ENCODE results near the gene ZFYVE27. TPM values are rescaled to one million over a fixed set of nuclear protein-coding genes. Genes with fewer than 3 reads are reported as not detected.
A peak's percentile ranks its signal among the peaks of the same experiment; 100 is the strongest.

The ZFYVE27 gene
- polyA plus RNA-seq, 3 donors: 6.2 to 31.1 (median 9.7) TPM

GRCh38 chr10:97718178-97718577 is 18.8 kb upstream of the ZFYVE27 start:
- TF ChIP-seq CTCF (IDR thresholded peaks at IDR 0.05): no peak
- Histone ChIP-seq H3K4me2 (replicated peaks; ENCODE audit: extremely low read depth, low read length, poor library complexity, severe bottlenecking) (peak overlapping the region; percentile 22), H2AFZ (ENCODE audit: insufficient read depth, low read depth, low read length, poor library complexity, severe bottlenecking) (no peak overlapping the region), H3K4me3 (replicated peaks in 1 of 3; ENCODE audit: low read depth in 2 of 3, low read length in 3 of 3) (no peak overlapping the region), H3K9me3 (replicated peaks in 1 of 2; ENCODE audit: control insufficient read depth in 1 of 2, insufficient read depth in 1 of 2, low read length in 2 of 2) (no peaks in the 10 kb centered on the region), H3K4me1 (ENCODE audit: control insufficient read depth in 1 of 2, insufficient read depth in 2 of 2, low read length in 2 of 2) (peaks cover 45 to 55% of the 10 kb centered on the region in 2 donors), H3K9ac (ENCODE audit: insufficient read depth, low read length, poor library complexity, severe bottlenecking) (no peak overlapping the region), H3K27me3 (ENCODE audit: control insufficient read depth in 2 of 2, insufficient read depth in 2 of 2, low read length in 2 of 2) (no peaks in the 10 kb centered on the region), H4K20me1 (ENCODE audit: insufficient read depth, low read length) (peaks cover 33% of the 10 kb centered on the region), H3K36me3 (replicated peaks in 1 of 2; ENCODE audit: control insufficient read depth in 1 of 2, insufficient read depth in 2 of 2, low read length in 2 of 2) (peaks cover 0 to 28% of the 10 kb centered on the region in 2 donors), H3K27ac (ENCODE audit: low read depth in 1 of 2, low read length in 2 of 2) (peak overlapping the region; percentile 51 to 68), H3K79me2 (ENCODE audit: insufficient read depth, low read length) (peaks cover 18% of the 10 kb centered on the region)
- intact Hi-C loops (cut with micrococcal nuclease): no loop called here
- Mint-ChIP-seq H3K4me3 (no peak overlapping the region), H3K4me1 (peaks cover 46% of the 10 kb centered on the region), H3K36me3 (peaks cover 29 to 32% of the 10 kb centered on the region in 2 donors), H3K27me3 (ENCODE audit: low read depth in 3 of 3) (peaks cover 0 to 1% (median 0%) of the 10 kb centered on the region in 3 donors), H3K9me3 (peaks cover 0 to 1% (median 0%) of the 10 kb centered on the region in 7 donors), H3K27ac (peak overlapping the region in 6 of 7 donors; percentile 15 to 87 (median 74))
- 29% methylated on average over 1 of the region's 6 CpGs for WGBS (ENCODE audit: insufficient coverage)
- DNase-seq: peak in 2 of 3 donors; percentile 33 to 41

GRCh38 chr10:97718659-97719142 is 18.2 kb upstream of the ZFYVE27 start:
- no peaks in the 10 kb centered on the region for H3K9me3 ChIP-seq (replicated peaks in 1 of 2; ENCODE audit: control insufficient read depth in 1 of 2, insufficient read depth in 1 of 2, low read length in 2 of 2)
- Mint-ChIP-seq H3K27me3 (ENCODE audit: low read depth in 3 of 3) (peaks cover 0 to 1% (median 0%) of the 10 kb centered on the region in 3 donors), H3K27ac (peak overlapping the region in 5 of 7 donors; percentile 15 to 87 (median 74)), H3K4me1 (peaks cover 44% of the 10 kb centered on the region), H3K9me3 (peaks cover 0 to 1% (median 0%) of the 10 kb centered on the region in 7 donors), H3K36me3 (peaks cover 29 to 32% of the 10 kb centered on the region in 2 donors), H3K4me3 (no peak overlapping the region)
- peaks cover 42 to 51% of the 10 kb centered on the region in 2 donors for H3K4me1 ChIP-seq (ENCODE audit: control insufficient read depth in 1 of 2, insufficient read depth in 2 of 2, low read length in 2 of 2)
- no peak for TF ChIP-seq CTCF (IDR thresholded peaks at IDR 0.05)
- H3K9ac ChIP-seq (ENCODE audit: insufficient read depth, low read length, poor library complexity, severe bottlenecking): no peak overlapping the region
- no peak overlapping the region for H3K4me3 ChIP-seq (replicated peaks in 1 of 3; ENCODE audit: low read depth in 2 of 3, low read length in 3 of 3)
- DNase-seq: no peak
- intact Hi-C loops (cut with micrococcal nuclease): no loop called here
- H3K4me2 ChIP-seq (replicated peaks; ENCODE audit: extremely low read depth, low read length, poor library complexity, severe bottlenecking): no peak overlapping the region
- peaks cover 18% of the 10 kb centered on the region for H3K79me2 ChIP-seq (ENCODE audit: insufficient read depth, low read length)
- H3K27ac ChIP-seq (ENCODE audit: low read depth in 1 of 2, low read length in 2 of 2): peak overlapping the region; percentile 51 to 68
- H3K27me3 ChIP-seq (ENCODE audit: control insufficient read depth in 2 of 2, insufficient read depth in 2 of 2, low read length in 2 of 2): no peaks in the 10 kb centered on the region
- H2AFZ ChIP-seq (ENCODE audit: insufficient read depth, low read depth, low read length, poor library complexity, severe bottlenecking): no peak overlapping the region
- peaks cover 33% of the 10 kb centered on the region for H4K20me1 ChIP-seq (ENCODE audit: insufficient read depth, low read length)
- peaks cover 0 to 28% of the 10 kb centered on the region in 2 donors for H3K36me3 ChIP-seq (replicated peaks in 1 of 2; ENCODE audit: control insufficient read depth in 1 of 2, insufficient read depth in 2 of 2, low read length in 2 of 2)
- WGBS (ENCODE audit: insufficient coverage): 44% methylated on average over 3 of the region's 8 CpGs
